Cerebellar nuclear complex (tissue), 1 donor: ENCODE measurements around the gene N4BP3.
"Not testable (repeated sequence)": the region's sequence is repeated elsewhere in the genome, so short reads cannot be mapped to it uniquely, and the experiment has no call there.

Source experiments
- DNase-seq, 2 experiments: peaks; one replicate each; lab custom pipeline; 2025; lab: John Stamatoyannopoulos, UW

The N4BP3 gene

DNA sequence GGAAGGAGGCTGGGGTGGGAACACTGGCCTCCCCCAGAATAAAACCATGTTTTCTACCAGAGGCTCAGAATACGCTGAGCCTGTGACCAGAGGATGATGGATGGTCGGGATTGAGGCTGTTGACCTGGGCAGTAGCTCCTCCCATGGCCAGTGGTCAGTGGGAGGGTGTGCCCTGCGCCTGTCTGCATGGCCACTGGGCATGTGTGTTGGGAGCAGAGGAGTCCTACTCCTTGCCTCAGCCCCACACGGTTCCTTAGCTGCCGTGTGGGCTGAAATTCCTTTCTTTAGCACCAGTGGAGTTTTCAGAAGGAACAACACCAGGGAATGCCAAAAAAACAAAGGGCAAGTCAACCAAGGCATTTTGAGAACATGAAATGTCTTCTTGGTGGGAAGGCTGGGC, 9.0 kb downstream of the N4BP3 start:
- no peak for DNase-seq

DNA sequence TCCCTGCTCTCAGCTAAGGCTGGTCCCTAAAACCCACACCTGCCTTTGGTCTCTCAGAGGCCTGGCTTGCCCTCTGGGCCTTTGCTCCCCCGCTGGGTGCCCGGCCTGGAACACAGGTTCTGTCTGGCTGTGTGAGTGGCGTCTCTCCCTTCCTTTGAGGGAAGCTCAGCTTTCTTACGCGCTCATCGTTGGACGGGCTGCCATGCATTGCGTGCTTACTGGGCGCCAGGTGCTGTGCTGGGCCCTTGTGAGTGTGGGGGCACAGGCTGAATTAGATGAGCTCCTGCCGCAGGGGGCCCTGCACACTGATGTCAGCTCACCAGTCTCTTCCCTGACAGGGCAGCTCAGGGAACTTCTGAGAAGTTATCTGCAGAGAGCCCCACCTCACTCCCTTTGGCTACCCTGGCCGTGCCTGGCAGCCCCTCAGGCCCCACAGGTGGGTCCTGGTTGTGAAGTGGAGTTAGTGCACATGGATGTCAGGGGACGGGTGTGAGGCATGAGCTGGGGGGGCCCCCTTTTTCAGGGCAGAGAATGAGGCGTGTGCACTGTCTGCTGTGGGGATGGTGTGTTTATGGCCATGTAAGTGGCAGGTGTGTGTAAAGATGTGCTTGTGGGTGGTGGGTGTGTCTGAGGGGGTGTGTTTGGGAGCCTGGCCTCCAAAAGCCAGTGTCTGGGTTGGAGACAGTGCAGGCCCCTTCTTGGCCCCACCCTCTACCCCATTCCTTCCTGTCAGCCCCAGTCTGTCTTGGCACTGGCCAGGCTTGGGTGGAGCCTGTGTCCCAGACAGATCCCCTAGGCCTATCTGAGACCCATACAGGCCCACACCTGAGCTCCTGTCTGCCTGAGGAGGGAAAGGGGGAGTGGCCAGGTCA, 10.0 kb downstream of the N4BP3 start:
- DNase-seq = no peak

GRCh38 chr5:178123966-178124925, 10.9 kb downstream of the N4BP3 start:
- no peak for DNase-seq

- no peak for DNase-seq
Observed at GRCh38 chr5:178125253-178125906, 12.0 kb downstream of the N4BP3 start.

DNA sequence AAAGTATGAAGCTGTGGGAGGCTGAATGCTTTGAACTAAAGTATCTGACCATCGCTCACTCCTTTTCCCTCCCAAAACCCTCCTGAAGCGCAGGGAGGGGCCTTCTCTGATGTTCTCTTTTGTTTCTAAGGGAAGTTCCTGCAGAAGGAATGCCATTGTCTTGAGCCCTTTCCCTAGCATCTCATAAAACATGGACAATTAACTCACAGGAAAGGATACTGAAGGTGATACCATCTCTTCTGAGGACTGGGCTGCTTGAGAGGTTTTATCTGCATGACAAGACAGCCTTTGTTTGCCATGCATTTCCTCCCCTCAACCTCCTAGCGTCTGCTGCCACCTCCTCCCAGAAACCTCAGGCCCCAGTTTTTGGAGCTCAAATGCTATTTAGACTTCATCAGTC, 13.2 kb downstream of the N4BP3 start:
- DNase-seq = no peak

- DNase-seq = not testable (repeated sequence)
Observed at GRCh38 chr5:178127300-178128009, 14.1 kb downstream of the N4BP3 start.

DNA sequence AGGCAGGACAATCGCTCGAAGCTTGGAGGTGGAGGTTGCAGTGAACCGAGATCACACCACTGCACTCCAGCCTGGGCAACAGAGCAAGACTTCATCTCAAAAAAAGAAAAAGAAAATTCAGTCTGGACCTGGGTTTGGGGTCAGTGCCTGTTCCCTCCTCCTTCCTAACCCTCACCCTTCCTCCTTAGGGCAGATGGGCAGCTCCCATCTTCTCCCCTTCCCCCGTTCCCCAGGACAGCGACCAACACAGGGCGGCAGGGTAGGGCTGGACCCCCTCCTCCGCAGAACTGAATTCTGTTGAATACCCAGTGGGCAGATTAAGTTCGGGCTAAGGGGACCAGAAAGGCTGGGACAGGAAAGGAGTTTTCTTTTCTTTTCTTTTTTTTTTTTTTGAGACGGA, 16.0 kb downstream of the N4BP3 start:
- DNase-seq = no peak

GRCh38 chr5:178130234-178130575, 16.9 kb downstream of the N4BP3 start:
- DNase-seq = not testable (repeated sequence)

DNA sequence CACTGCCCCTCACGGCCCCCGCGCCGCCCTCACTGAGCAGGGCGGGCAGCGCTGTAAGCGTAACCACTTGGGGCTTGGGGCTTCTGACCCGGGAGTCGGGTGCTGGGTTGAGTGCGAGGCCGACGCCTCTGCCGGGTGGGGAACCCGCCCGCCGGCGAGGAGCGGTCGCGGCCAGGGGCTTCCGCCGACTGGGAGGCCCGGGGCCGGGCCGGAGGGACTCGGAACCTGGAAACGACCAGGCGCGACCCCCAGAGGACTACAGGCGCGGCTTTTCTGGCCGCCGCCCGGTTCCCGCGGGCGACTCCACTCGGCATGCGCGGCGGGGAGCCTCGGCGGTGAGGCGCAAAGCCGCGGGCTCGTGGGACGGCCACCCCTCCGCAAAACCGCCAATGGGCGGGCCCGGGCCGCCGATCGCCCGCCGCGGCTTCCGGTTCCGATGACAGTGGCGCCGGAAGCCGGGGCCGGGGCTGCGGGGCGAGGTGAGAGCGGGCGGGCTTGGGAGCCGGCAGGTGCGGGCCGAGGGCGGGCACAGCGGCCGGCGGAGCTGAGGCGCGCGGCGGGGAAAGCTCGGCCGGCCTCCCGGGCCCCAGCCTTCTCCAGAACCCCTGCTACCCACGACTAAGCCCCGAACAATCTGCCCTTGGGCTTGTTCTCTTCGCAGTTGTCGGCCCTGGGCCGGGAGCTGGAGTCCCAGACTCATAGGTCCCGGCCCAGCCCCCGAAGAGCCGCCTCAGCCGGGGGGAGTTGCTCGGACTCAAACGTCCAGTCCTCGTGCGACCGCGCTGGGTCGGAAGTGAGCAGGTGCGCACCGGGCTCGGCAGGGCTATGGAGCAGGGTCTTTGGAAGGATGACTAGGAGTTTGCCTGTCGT, 17.5 kb downstream of the N4BP3 start, which contains the start of gene RMND5B:
RMND5B (plus strand) TSS at position 439 of the 870 bp plus-strand sequence. CDS start 7,106 bp downstream, outside the sequence.
- DNase-seq = peak in 1 of 2 experiments; percentile 6

DNA sequence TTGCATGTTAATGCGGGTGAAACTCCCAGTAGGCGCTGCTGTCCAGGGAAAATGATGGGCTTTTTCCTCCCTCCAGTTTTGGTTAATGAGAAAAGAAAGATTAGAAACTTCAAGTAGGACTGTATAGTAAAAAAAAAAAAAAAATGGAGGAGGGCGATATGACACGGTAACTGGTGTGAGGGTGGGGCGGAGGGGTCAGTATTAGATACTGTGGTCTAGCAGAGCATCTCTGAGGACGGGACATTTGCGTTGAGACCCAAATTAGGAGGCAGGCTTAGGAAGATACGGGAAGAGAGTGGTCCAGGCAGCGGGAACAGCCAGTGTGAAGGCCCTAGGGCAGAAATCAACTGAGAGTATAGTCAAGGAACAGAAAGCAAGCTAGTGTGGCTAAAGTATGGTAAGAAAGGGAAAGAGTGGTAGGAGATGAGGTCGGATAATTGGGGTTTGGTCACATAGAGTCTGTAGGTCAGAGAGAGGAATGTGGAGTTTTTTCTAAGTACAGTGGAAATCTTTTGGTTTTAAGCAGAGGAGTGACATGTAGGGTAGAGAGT, 18.2 kb downstream of the N4BP3 start:
- no peak for DNase-seq

DNA sequence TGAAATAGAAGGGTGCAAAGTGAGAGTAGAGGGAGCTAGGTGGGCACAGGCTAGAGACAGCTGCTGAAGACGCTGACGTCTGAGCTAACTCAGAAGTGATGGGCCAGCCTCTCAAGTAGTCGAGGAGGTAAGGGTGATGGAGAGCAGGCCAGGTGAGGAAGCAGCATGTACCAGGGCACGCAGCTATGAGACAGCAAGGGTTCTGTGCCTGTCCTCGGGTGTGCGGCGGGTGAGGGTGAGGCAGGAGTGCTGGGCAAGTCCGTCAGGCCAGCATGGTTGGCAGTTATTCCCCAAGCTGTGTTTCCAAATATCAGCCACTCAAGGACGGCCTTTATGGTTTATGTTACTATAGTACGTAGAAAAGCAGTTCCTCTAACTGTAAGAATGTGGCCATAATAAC, 23.7 kb downstream of the N4BP3 start:
- DNase-seq = no peak

GRCh38 chr5:178137991-178138390, 24.7 kb downstream of the N4BP3 start:
- no peak for DNase-seq

DNA sequence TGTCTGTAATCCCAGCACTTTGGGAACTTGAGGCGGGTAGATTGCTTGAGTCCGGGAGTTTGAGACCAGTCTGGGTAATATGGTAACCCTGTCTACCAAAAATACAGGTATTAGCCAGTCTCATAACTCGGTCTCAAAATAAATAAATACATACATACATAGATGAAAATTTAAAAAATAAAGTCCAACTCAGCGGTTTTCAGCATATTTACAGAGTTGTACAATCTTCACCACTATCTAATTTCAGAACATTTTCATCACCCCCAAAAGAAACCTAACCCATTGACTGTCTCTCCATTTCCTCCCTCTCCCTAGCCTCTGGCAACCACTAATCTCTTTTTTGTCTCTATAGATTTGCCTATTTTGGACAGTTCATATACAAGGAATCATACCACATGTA, 28.2 kb downstream of the N4BP3 start:
- no peak for DNase-seq

DNA sequence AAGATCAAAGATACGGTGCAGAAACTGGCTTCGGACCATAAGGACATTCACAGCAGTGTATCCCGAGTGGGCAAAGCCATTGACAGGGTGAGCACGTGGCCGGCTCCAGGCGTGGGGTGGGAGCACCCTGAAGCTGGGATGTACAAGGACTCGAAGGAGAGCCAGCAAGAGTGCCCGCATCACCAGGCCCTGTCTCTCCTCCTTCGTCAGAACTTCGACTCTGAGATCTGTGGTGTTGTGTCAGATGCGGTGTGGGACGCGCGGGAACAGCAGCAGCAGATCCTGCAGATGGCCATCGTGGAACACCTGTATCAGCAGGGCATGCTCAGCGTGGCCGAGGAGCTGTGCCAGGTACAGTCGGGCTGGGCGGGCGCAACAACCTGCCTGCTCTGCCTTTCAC, 29.3 kb downstream of the N4BP3 start:
- DNase-seq = no peak

- no peak for DNase-seq
Observed at GRCh38 chr5:178143246-178143645, 29.9 kb downstream of the N4BP3 start.

DNA sequence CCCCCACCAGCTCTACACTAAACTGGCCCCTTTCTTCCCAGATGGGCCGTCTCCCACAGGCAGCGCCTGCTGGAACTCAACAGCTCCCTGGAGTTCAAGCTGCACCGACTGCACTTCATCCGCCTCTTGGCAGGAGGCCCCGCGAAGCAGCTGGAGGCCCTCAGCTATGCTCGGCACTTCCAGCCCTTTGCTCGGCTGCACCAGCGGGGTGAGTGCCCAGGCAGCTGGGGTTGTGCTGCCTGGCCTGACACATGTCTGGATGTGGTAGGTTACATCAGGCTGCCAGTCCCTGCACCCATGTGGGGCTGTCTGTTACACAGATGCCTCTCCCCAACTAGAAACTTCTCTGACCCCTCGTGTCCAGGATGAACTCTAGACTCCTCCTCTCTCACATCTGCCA, 30.6 kb downstream of the N4BP3 start:
- no peak for DNase-seq

DNA sequence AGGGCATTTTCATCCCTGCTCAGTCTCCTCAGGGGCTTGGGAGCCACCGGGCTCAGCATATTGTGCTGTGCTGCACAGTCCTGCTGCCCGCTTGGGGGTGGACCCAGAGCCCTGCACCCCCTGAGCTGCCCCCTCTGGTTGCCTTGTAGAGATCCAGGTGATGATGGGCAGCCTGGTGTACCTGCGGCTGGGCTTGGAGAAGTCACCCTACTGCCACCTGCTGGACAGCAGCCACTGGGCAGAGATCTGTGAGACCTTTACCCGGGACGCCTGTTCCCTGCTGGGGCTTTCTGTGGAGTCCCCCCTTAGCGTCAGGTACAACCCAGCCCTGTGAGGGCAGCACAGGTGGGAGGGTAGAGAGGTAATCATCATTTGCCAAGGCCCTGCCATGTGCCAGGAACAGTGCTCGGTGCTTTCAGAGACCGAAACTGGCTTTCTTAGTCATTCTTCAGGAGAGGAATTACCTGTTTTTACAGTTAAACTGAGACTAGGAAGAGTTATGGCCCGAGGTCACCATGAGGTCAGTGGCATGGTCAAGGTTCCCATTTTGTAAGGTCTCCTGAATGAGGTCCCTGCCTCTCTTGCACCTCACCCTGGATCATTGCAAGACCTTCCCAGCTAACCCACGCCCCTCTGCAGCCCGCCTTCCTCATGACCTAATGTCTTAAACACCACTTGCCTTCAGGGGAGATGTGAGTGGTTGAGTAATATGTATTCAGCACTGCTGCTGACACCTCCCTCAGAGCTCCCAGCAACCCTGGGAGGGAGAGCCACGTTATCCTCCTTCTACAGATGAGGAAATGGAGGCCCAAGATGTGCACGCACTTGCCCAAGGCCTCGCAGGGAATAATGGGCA, 32.9 kb downstream of the N4BP3 start:
- DNase-seq = no peak

DNA sequence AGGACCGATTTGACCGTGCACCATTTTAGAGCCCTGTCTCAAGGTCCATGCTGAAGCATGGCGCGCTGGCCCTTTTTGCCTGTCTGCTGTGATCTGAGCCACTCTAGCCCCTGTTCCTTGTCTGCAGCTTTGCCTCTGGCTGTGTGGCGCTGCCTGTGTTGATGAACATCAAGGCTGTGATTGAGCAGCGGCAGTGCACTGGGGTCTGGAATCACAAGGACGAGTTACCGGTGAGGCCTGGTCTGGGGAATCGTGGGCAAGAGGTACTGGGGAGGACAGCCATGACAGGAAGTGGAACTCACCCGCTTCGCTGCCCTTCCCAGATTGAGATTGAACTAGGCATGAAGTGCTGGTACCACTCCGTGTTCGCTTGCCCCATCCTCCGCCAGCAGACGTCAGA, 34.1 kb downstream of the N4BP3 start:
- no peak for DNase-seq

- no peak for DNase-seq
Observed at GRCh38 chr5:178149199-178149932, 36.0 kb downstream of the N4BP3 start.
